ENCODE results near the gene AADAT. TPM values are rescaled to one million over a fixed set of nuclear protein-coding genes. Genes with fewer than 3 reads are reported as not detected.

Gene AADAT
- total and polyA plus RNA-seq, 2 of the 4 experiments (the other 2 are of a cell fraction) = 4.7 to 6.9 TPM

- ChIA-PET CTCF (interaction anchor here (1.2 kb wide), 1 partner anchor 292 kb away, joined by 3 read pairs; no protein-coding TSS in a partner anchor), POLR2A (ENCODE audit: unreplicated experiment) (no interaction called here)
- H2BK20ac ChIP-seq (ENCODE audit: low read depth, low read length) = no peak overlapping the region
- no peak for DNase-seq
- no peak overlapping the region for H3K18ac ChIP-seq (ENCODE audit: low read depth, low read length)
- no peak overlapping the region for H3K4me2 ChIP-seq (ENCODE audit: low read depth, low read length)
- no peak overlapping the region for H4K8ac ChIP-seq (ENCODE audit: low read depth in 2 of 2, low read length in 2 of 2)
- no peak overlapping the region for H2AK5ac ChIP-seq (ENCODE audit: low read depth, low read length)
- intact Hi-C loops (cut with micrococcal nuclease) = no loop called here
- H4K5ac ChIP-seq (ENCODE audit: low read depth, low read length) = no peak overlapping the region
- no peak overlapping the region for H2BK5ac ChIP-seq (ENCODE audit: low read depth, low read length, poor library complexity, severe bottlenecking)
- no peak overlapping the region for H2BK120ac ChIP-seq (ENCODE audit: low read depth, low read length)
- no CpG with 5 or more reads among the region's 1 CpG for WGBS, 2 experiments (ENCODE audit: extremely low coverage in 2 of 2, insufficient read length in 1 of 2)
- no peaks in the 10 kb centered on the region for H3K79me1 ChIP-seq (ENCODE audit: low read depth in 1 of 2, low read length in 2 of 2)
- no peak overlapping the region for H3K9ac ChIP-seq (ENCODE audit: low read depth, low read length)
- no peak overlapping the region for H3K4ac ChIP-seq (ENCODE audit: low read depth, low read length)
- no peaks in the 10 kb centered on the region for H3K27me3 ChIP-seq (ENCODE audit: control insufficient read depth, insufficient read depth, low read length)
- no peak overlapping the region for H2AK9ac ChIP-seq (replicated peaks; ENCODE audit: low read depth, low read length, poor library complexity)
- in situ Hi-C loops (cut with MboI; ENCODE audit: low sequenced_read_pairs) = no loop called here
- H4K91ac ChIP-seq (ENCODE audit: insufficient read depth, low read depth, low read length) = no peak overlapping the region
- no peak overlapping the region for H3K27ac ChIP-seq (ENCODE audit: insufficient read depth, low read length)
- H3K56ac ChIP-seq (ENCODE audit: extremely low read depth, insufficient read depth, low read length) = no peak overlapping the region
- H3K9me1 ChIP-seq (ENCODE audit: insufficient read depth, low read length) = no peaks in the 10 kb centered on the region
- H3K4me3 ChIP-seq (ENCODE audit: insufficient read depth, low read depth, low read length) = no peak overlapping the region
- BruUV-seq (replicated peaks) = no TSS peak
- H2BK15ac ChIP-seq (ENCODE audit: low read depth, low read length) = no peak overlapping the region
- no peak overlapping the region for H3K14ac ChIP-seq (replicated peaks; ENCODE audit: low read depth, low read length)
- no peak overlapping the region for H3K23ac ChIP-seq (ENCODE audit: low read depth, low read length)
- H2AFZ ChIP-seq (replicated peaks; ENCODE audit: low read length, poor library complexity) = no peak overlapping the region
- no peaks in the 10 kb centered on the region for H4K20me1 ChIP-seq (ENCODE audit: insufficient read depth, low read length)
- TF ChIP-seq MAZ (IDR thresholded peaks at IDR 0.05; ENCODE audit: borderline replicate concordance, low read depth, low read length) (no peak), CTCF (conservative IDR thresholded peaks at IDR 0.05; ENCODE audit: low read depth, low read length) (no peak), FOS (IDR thresholded peaks at IDR 0.05; ENCODE audit: low read depth, low read length) (no peak), CHD1 (IDR thresholded peaks at IDR 0.05; ENCODE audit: low read depth, low read length) (no peak), MXI1 (IDR thresholded peaks at IDR 0.05; ENCODE audit: borderline replicate concordance, low read depth, low read length) (no peak), SMC3 (IDR thresholded peaks at IDR 0.05; ENCODE audit: low read depth, low read length) (no peak), MAFK (IDR thresholded peaks at IDR 0.05; ENCODE audit: low read depth, low read length) (no peak), NFE2L2 (IDR thresholded peaks at IDR 0.05; ENCODE audit: low read depth, low read length) (no peak), RAD21 (IDR thresholded peaks at IDR 0.05; ENCODE audit: low read length) (no peak), BHLHE40 (IDR thresholded peaks at IDR 0.05; ENCODE audit: low read depth, low read length) (no peak), RFX5 (IDR thresholded peaks at IDR 0.05; ENCODE audit: low read depth, low read length) (no peak), CEBPB (IDR thresholded peaks at IDR 0.05; ENCODE audit: low read depth, low read length) (no peak), RCOR1 (IDR thresholded peaks at IDR 0.05; ENCODE audit: insufficient replicate concordance, low read length) (no peak), POLR2A (IDR thresholded peaks at IDR 0.05; ENCODE audit: low read depth, low read length) (no peak)
- TF ChIP-seq, protein P1, sequence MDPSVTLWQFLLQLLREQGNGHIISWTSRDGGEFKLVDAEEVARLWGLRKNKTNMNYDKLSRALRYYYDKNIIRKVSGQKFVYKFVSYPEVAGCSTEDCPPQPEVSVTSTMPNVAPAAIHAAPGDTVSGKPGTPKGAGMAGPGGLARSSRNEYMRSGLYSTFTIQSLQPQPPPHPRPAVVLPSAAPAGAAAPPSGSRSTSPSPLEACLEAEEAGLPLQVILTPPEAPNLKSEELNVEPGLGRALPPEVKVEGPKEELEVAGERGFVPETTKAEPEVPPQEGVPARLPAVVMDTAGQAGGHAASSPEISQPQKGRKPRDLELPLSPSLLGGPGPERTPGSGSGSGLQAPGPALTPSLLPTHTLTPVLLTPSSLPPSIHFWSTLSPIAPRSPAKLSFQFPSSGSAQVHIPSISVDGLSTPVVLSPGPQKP (IDR thresholded peaks at IDR 0.05; ENCODE audit: borderline replicate concordance, low read depth, low read length) = no peak
- TF ChIP-seq, protein P2, sequence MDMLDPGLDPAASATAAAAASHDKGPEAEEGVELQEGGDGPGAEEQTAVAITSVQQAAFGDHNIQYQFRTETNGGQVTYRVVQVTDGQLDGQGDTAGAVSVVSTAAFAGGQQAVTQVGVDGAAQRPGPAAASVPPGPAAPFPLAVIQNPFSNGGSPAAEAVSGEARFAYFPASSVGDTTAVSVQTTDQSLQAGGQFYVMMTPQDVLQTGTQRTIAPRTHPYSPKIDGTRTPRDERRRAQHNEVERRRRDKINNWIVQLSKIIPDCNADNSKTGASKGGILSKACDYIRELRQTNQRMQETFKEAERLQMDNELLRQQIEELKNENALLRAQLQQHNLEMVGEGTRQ (IDR thresholded peaks at IDR 0.05; ENCODE audit: low read depth, low read length) = no peak
- no peaks in the 10 kb centered on the region for H3K9me3 ChIP-seq (ENCODE audit: control insufficient read depth, insufficient read depth, low read length)
- no peaks in the 10 kb centered on the region for H3K36me3 ChIP-seq (ENCODE audit: control insufficient read depth, insufficient read depth, low read length)
- H3K4me1 ChIP-seq (ENCODE audit: control insufficient read depth, insufficient read depth, low read length) = no peaks in the 10 kb centered on the region
- dilution Hi-C loops (cut with HindIII; ENCODE audit: low sequenced_read_pairs, unreplicated experiment) = no loop called here
- ATAC-seq (ENCODE audit: low read depth) = no peak
Measured at GRCh38 chr4:170102426-170102825, 12.7 kb upstream of the AADAT start.

Measured in IMR-90 (cell line).